Adrenal gland (tissue), 5 donors: ENCODE results near the gene NAGLU.

ENCODE experiments used
- CTCF ChIP-seq, 6 experiments: fragments of 450-650 bp in 4 of 6; fragments of 200-600 bp in 2 of 6; sonication (generic) in 1 of 6; IDR thresholded peaks; 1 replicate in 5 of 6; 2 replicates in 1 of 6; pipeline versions ENCODE4 v1.5.1 to v1.8.0; 2016 to 2021; ENCODE audit warnings: antibody characterized with exemption in 6 of 6, mild to moderate bottlenecking in 2 of 6, moderate library complexity in 1 of 6
- POLR2A ChIP-seq, 2 donors: fragments of 450-650 bp; IDR thresholded peaks; one replicate each; pipeline ENCODE4 v1.6.1; 2017; ENCODE audit warnings: antibody characterized with exemption in 2 of 2, mild to moderate bottlenecking in 2 of 2, moderate library complexity in 1 of 2
- donor health status: DM: no; HTN: no; CAD: no.

- TF ChIP-seq POLR2A (IDR thresholded peaks at IDR 0.05) (no peak), CTCF (IDR thresholded peaks at IDR 0.05) (peak; percentile 84 to 93 (median 86))
Measured at GRCh38 chr17:42517516-42517915, 18.5 kb upstream of the NAGLU start.
